T-helper 1 cell (primary cell): ENCODE data around the gene FSTL5.

Experiments used
- DNase-seq, 5 donors: peaks; one replicate each; pipeline ENCODE4 v3.0.0-alpha.2; 2012 to 2020

Gene FSTL5

GRCh38 chr4:161564230-161564834, 599.5 kb downstream of the FSTL5 start:
- DNase-seq: no peak

DNA sequence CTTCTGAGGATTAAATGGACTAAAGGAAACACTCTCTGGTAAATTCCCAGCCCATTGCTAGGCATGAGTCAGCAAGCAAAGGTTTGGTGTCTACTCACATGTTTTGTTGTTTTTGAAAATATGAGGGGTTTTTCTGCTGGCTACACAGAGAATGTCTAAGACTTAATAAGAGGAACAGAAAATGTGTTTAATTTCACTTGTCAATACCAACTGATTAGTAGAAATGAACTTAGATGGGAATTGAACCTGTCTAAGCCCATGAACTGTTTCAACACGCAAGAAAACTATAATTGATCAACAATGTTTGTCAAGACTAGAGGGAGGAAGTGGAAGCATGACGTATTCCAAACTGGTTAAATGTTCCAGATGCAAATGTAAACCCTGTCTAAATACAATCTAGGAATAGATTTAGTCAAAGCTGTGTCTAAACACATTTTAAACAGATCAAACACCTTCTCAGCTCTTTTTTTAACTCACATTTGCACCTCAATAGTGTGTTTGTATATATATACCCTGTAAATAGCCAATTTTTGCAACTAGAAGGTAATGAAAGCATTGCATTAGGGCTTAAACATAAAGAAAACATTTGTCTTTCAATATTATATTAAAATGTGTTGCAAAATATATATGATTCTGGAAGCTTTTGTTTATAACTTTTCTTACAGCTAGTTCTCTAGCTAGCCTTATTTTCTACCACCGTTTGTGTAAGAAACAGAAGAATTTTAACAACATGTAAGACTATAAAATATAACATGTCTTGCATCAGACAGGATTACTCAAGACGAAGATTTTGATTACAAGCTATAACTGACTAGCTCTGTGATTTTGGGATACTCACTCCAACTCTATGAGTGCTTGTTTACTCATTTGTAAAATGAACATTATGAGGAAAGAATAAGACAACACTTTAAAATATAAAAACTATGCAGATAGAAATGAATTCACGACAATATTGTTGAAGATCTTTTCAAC, 607.8 kb downstream of the FSTL5 start:
- no peak for DNase-seq

- no peak for DNase-seq
Measured at GRCh38 chr4:161554372-161554990, 609.3 kb downstream of the FSTL5 start.

DNA sequence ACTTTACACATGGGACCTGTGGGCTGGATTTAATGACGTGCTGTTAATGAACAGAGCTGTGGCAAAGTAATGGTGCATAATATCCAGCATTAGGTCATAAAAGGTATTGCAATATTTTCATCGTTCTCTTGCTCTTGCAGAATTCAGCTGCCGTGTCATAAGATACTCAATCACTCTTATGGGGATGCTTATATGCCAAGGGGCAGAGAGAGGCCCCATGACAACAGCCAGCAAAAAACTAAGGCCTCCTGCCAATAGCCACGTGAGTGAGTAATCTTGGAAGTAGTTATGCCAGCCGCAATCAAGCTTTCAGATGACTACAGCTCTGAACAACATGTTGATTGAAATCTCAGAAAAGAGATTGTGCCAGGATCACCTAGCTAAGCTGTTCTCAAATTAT, 616.9 kb downstream of the FSTL5 start:
- no peak for DNase-seq

GRCh38 chr4:161540265-161540664, 623.5 kb downstream of the FSTL5 start:
- no peak for DNase-seq

DNA sequence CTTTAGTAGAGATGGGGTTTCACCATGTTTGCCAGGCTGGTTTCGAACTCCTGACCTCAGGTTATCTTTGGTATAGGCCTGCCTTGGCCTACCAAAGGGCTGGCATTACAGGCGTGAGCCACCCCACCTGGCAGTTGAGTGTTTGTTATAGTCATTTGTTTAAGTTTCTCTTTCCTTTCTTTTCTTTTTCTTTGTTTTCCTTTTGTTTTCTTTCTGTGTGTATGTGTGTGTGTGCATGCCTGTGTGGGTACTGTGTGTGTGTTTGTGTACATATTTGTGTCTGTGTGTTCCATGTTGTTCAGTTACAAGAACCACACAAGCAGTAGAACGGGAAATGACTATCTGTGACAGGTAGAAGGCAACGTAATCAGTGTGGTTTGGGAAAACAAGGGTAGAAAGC, 624.9 kb downstream of the FSTL5 start:
- DNase-seq: no peak

- DNase-seq: no peak
Measured at GRCh38 chr4:161530710-161531109, 633.1 kb downstream of the FSTL5 start.

- no peak for DNase-seq
Measured at GRCh38 chr4:161525121-161525520, 638.7 kb downstream of the FSTL5 start.

DNA sequence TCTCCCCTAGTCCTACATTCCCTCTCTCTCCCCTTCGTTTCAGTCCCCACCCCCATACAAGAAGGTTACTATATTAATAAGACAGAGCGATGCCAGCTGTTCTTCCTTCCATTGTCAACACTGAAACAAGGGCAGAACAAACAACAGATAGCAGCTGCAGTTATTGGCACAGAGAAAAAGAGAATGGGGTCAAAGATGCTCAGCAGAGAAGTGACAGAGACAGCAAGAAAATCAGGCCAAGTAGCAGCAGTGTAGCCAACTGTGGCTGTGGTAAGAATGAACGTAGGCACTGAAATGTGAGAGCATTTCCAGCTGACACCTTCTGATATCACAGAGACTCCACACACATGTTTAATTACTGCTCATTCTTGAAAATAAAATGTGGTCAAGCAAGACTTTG, 641.8 kb downstream of the FSTL5 start:
- DNase-seq: no peak

DNA sequence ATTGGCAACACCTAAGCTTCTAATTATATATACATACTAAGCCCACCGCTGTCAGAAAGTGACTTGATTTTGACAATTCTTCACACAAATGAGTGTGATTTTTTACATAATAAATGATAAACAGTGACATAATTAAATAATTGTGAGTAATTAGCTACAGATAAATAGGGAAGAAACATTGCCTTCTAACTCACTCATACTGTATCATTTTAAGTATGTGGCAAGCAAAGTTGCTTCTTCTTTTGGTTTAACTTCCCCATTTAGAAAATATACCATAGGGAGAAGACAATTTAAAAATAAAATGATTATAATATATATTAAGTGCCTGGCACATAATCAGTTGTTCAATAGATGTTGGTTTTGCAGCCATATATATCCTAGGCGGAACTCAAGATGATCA, 644.2 kb downstream of the FSTL5 start:
- no peak for DNase-seq

GRCh38 chr4:161517941-161518340, 645.9 kb downstream of the FSTL5 start:
- no peak for DNase-seq

- DNase-seq: no peak
Measured at GRCh38 chr4:161505141-161505540, 658.7 kb downstream of the FSTL5 start.

DNA sequence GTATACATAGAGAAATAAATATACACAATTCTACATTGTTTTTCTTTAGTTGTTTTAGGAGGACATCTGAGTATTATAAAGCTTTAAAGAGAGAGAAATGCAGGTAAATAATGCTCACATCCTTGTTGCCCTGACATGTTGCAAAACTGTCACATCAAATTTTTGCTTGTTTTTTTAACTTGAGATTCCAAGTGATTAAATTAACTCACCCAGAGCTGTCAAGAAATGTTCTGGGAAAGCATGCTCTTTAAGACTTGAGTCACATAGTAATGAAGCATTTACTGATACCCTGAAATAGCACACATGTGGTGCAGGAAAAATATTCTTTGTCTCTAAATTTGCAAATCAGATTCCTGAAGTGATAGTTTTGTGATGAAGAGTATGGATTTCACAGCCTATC, 665.6 kb downstream of the FSTL5 start:
- DNase-seq: no peak

DNA sequence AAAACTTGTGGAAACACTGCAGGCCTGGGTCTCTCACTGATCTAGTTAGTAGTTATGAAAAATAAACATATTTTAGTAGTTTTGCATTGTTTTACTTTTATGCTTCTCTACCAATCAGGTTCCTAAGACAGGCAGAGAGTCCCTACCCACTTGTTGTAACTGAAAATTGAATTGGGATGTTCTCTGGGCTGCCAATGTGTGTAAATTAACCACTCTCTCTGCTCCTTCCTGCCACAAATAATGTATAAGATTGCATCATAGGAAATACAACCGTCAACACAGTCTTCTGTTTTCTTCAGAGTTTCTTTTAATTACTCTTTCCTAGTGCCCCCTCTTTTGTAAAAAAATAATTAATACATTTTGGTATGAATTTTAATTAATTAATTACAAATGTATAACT, 677.3 kb downstream of the FSTL5 start:
- DNase-seq: no peak

DNA sequence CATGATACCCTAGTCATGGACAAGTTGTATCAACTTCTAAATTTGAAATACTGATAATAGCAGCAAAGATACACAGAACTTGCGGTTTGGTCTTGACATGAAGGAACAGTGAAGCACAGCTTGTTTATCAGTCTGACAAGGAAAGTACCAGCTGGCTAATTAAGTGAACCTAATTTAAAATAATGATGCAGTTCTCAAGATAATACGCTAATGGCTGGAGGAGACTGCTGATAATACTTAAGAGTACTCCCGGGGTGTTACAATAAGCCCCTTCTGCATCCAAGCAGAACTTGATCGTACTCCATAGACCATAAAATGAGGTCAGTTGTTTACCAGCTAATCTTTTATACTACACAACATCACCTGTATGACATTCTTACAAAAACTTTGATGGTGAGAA, 697.5 kb downstream of the FSTL5 start:
- DNase-seq: no peak

DNA sequence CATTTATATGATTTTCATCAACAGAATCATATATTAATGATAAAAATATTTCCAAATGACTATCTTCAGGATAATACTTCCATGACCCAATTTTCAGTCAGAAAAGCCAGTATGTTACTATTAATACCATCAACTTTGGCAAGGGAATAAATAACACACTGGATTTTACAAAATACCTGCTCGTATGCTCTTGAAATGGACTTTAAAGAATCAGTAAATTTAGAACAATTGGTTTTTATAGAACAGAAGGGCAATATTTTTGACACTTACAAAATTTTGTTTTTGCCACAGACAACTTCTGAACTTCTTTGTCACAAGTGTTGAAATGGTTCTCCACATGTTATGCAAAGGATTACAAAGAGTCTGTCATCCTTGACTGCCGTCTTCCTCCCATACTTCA, 700.4 kb downstream of the FSTL5 start:
- DNase-seq: no peak

- no peak for DNase-seq
Measured at GRCh38 chr4:161457906-161458305, 705.9 kb downstream of the FSTL5 start.

GRCh38 chr4:161457311-161457710, 706.5 kb downstream of the FSTL5 start:
- DNase-seq: no peak

GRCh38 chr4:161454860-161455259, 708.9 kb downstream of the FSTL5 start:
- DNase-seq: no peak

DNA sequence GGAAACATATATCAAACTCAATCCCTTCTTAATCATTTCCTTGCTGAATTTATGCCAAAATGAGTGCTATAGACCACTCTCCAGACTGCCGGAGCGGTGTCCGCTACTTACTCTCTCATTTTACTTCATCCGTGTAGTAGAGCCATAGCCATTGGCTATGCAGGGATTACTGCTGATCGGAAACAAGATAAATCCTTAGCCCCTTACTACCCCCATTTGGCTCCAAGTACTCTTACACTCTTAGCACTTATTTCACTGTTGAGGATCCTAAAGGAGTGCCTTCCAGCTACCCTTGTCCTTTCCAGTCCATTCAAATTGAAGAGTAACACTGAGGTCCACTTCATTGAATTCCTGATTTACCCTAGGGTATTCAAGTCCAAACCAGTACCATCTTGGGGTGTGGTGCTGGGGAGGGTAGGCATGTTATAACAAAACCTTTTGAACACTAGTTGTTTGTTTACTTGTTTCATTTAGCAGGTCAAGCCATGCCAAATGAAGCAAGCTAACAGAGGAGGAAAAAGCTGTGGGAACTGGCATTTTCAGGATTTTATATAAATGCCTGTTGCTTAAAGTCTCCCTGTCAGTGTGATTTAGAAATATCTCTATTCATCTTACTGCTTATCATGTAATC, 715.1 kb downstream of the FSTL5 start:
- no peak for DNase-seq

GRCh38 chr4:161444626-161445025, 719.2 kb downstream of the FSTL5 start:
- DNase-seq: no peak

DNA sequence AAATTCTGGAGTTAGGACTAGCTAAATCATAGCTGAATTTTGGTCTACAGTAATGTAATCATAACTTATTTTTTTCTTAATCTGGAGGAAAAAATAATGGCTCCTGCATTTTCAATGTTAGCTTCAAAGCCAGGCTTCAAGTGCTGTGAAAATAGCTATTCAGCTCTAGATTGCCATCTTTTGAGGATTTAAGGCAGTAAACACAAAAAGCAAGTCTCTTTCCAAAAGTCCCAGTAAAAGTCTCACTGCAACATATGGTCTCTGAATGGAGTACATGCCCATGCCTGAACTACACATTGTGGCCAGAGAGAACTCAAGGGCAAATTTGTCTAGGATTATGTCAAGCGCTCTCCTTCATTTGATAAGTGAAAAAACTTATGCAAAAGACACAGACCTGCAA, 720.9 kb downstream of the FSTL5 start:
- no peak for DNase-seq

DNA sequence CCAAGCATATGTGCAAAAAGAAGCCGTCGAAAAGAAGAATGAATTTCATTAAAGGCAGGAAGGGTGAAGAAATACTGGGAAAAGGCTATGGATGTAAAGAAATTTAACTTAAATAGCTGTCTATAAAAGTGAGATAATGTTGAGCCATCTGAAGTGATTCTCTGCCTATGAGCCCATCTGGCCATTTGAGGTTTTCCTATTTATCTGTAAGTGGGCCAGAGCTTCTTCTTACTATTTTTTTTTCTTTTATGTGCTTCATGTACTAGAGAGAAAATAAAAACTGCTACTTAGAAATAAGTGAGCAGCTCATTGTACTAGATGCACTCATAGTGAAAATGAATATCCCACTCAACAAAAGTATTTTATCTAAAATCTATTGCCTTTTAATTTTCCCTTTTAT, 725.7 kb downstream of the FSTL5 start:
- no peak for DNase-seq
